ENCODE results near the gene ZBTB34. TPM values are rescaled to one million over a fixed set of nuclear protein-coding genes. Genes with fewer than 3 reads are reported as not detected.
A peak's percentile ranks its signal among the peaks of the same experiment; 100 is the strongest.

ZBTB34 gene
- total and polyA plus RNA-seq, 9 of the 15 experiments (the other 6 are each of a cell fraction or from before 2014, with no cell fraction given), result 2.7 to 15.6 (median 9.8) TPM

GRCh38 chr9:126914458-126915280 is 54.2 kb downstream of the ZBTB34 start, which contains the start of gene RALGPS1 (continued):
- peak; percentile 99 for TF ChIP-seq RBM25 (IDR thresholded peaks at IDR 0.05; ENCODE audit: low read depth, low read length, severe bottlenecking)
- TF ChIP-seq ZBED1 (IDR thresholded peaks at IDR 0.05), result no peak
- TF ChIP-seq NONO (IDR thresholded peaks at IDR 0.05; ENCODE audit: low read depth in 2 of 2, low read length in 1 of 2), result peak in 1 of 2 experiments; percentile 88; a peak in 2 of 4 replicates
- TF ChIP-seq MTA1 (IDR thresholded peaks at IDR 0.05; ENCODE audit: borderline replicate concordance), result no peak
- TF ChIP-seq RNF219 (CRISPR knock-in tag; IDR thresholded peaks at IDR 0.05), result no peak
- no peak for TF ChIP-seq KLF13 (tag; IDR thresholded peaks at IDR 0.05; ENCODE audit: borderline replicate concordance, low read depth)
- TF ChIP-seq ZNF124 (CRISPR knock-in tag; IDR thresholded peaks at IDR 0.05), result no peak
- no peak for TF ChIP-seq HBP1 (CRISPR knock-in tag; IDR thresholded peaks at IDR 0.05)
- TF ChIP-seq POU5F1 (IDR thresholded peaks at IDR 0.05; ENCODE audit: borderline replicate concordance, low read depth, low read length, partially characterized antibody), result no peak
- TF ChIP-seq YY1 (IDR thresholded peaks at IDR 0.05; ENCODE audit: borderline replicate concordance in 1 of 3, control insufficient read depth in 1 of 3, extremely low read depth in 1 of 3, insufficient read depth in 3 of 3, insufficient read length in 1 of 3, insufficient replicate concordance in 2 of 3, low read depth in 1 of 3, low read length in 2 of 3), result no peak
- TF ChIP-seq ZNF12 (CRISPR knock-in tag; IDR thresholded peaks at IDR 0.05), result no peak
- 0 out of 2 replicates have a peak, but pooled peaks have one; percentile 30 for TF ChIP-seq SP1 (CRISPR knock-in tag; IDR thresholded peaks at IDR 0.05)
- 0 out of 2 replicates have a peak, but pooled peaks have one; percentile 76 for TF ChIP-seq RREB1 (CRISPR knock-in tag; IDR thresholded peaks at IDR 0.05)
- no peak for TF ChIP-seq PPARD (CRISPR knock-in tag; IDR thresholded peaks at IDR 0.05)
- TF ChIP-seq NCOA2 (IDR thresholded peaks at IDR 0.05; ENCODE audit: partially characterized antibody in 2 of 2), result no peak
- no peak for TF ChIP-seq ZNF507 (tag; conservative IDR thresholded peaks at IDR 0.05)
- peak; percentile 55 for TF ChIP-seq POLR2G (IDR thresholded peaks at IDR 0.05; ENCODE audit: low read depth, low read length)

Measured in K562 (cell line).